GM21528 (cell line): Measurements from ENCODE around the gene GAB2.

Experiments
- ATAC-seq: cut with Tn5 transposase; IDR thresholded peaks from one replicate; pipeline ENCODE4 v1.9.1; 2021; ENCODE audit warnings: mild to moderate bottlenecking, moderate library complexity; ENCODE audit not compliant: unreplicated experiment, low FRiP score

The GAB2 gene

DNA sequence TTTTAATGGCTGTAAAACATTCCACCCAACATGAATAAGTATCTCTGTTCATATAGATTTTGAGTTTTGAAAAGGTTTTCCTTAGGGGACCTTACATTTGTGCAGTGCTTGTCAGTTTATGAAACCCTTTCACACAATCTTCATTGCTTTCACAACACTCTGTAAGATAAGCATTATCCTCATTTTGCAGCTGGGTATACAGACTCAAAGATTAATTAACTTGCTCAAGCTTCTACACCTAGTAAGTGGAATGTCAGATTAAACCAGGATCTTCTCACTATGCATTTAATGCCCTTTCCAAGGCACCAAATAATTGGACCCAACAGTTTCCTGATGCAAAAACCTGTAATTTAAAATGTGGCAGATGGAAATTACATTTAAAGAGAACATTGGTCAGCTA, 11.6 kb upstream of the GAB2 start:
- no peak for ATAC-seq

GRCh38 chr11:78428773-78429172, 11.2 kb upstream of the GAB2 start:
- ATAC-seq = no peak

DNA sequence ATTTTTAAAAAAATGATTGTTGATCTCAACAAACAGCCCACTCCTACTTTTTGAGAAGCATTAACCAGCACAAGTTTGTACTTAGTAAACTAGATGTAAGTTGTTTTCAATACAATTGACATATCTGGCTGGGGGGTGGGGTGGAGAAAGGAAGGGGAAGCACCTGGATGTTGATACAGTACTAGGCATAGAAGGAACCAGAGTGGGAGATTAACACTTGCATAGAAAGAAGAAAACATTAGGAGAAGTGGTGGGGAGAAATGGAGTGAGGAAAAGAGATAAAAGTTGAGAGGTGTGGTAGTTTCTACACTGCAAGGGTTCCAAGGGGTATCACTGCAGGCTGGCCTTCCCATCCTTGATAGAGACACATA, 10.6 kb upstream of the GAB2 start:
- ATAC-seq = no peak

- ATAC-seq = no peak
Observed at GRCh38 chr11:78427615-78428265, 10.1 kb upstream of the GAB2 start.

DNA sequence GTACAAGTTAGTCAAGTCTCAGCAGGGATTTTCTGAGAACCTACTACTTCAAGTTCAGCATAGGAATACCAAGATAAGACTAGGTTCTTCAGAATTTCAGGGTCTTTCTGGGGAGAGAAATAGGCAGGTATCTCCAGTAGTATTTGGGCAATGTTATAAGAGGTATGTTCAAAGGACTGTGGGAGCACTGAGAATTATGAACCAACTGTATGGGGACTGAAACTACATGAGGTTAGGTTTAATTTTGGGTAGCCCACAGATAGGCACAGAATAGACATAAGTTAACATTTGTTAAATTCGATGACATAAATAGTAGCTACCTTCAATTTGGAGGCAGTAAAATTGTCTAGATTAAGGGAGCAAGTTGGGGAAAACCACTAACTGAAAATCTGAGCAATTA, 9.2 kb upstream of the GAB2 start:
- no peak for ATAC-seq

GRCh38 chr11:78425399-78426070, 7.9 kb upstream of the GAB2 start:
- no peak for ATAC-seq

DNA sequence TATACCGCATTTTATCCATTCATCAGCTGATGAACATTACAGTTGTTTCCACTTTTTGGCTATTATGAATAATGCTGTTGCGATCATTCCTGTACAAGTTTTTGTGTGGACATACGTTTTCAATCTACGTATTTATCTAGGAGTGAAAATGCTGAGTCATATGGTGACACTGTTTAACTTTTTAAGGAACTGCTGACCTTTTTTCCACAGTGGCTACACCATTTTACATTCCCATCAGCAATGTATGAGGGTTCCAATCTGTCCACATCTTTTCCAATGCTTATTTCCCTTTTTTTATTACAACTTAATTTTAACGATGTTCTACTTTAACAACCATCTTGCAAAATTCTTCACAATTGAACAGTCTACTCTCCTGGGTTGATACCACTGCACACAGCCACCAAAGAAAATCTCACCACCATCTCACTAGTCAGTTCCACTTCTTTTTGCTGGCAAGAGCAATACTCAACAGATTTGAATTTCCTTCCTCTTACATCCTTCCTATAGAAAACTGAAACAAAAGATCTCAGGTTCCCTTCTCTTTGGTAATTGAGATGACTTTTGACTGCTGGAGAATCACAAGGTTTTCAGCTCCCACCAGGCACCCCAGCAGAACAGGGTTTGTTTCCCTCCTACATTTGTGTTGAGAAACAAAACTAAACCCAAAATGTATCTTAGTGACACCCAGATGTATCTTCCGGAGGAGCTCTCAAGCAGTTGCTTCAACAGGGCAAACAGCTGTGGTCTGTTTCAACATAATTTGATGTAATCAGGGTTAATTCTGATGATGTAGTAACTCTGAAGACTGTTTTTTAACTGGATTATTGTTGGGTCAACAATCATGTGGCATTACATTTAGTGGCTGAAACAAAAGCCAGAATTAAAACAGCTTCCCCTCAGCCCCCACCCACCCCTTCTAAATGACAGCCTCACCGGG, 7.0 kb upstream of the GAB2 start:
- peak; percentile 33 for ATAC-seq

DNA sequence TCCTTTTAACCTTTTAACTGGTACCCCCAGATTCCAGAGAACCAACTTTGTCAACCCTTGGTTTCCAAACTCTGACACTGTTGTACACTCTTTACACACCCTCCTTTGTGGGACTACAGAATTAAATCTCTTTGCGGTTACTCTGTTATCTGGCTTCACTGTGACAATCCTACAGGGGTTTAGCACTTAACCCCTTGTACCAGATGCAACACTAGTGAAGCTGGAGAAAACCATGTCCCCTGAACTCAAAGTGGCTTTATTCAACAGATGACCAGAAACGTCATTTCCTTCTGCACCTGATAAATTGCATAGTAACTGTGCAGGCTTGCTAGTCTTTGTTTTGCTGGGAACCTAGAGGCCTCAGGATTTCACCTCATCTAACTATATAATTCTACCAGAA, 5.6 kb upstream of the GAB2 start:
- ATAC-seq = no peak

GRCh38 chr11:78420796-78421209, 3.2 kb upstream of the GAB2 start:
- ATAC-seq = no peak

DNA sequence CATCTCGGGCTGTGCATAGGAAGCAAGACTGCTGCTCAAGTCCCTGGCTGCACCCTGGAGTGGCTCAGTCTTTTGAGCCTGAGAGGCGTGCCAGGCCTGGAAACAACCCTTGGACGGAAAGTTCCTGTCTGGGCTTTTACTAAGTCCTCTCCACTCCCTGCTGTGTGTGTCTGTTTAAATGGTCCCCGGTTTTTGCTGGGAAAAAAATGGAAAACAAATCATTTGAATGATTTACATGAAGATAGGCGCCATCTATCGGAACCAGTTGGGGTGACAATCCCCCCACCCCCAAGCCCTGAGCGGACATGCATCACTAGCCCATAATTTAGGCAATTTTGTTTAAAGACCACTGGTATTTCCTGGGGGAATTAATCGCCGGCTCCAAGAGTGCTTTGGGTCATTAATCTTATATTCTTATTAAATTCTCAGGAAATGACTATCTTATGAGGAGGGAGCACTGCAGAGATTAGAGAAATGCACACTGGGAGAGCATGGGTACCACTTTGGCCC, 2.7 kb upstream of the GAB2 start:
- no peak for ATAC-seq

- no peak for ATAC-seq
Observed at GRCh38 chr11:78419327-78419726, 1.7 kb upstream of the GAB2 start.

GRCh38 chr11:78418584-78419211, 1.1 kb upstream of the GAB2 start:
- ATAC-seq = no peak

- ATAC-seq = peak; percentile 56
Observed at GRCh38 chr11:78417888-78418583, 416 bp upstream of the GAB2 start.

- peak; percentile 54 for ATAC-seq
Observed at GRCh38 chr11:78416285-78417174, 1.1 kb downstream of the GAB2 start.

DNA sequence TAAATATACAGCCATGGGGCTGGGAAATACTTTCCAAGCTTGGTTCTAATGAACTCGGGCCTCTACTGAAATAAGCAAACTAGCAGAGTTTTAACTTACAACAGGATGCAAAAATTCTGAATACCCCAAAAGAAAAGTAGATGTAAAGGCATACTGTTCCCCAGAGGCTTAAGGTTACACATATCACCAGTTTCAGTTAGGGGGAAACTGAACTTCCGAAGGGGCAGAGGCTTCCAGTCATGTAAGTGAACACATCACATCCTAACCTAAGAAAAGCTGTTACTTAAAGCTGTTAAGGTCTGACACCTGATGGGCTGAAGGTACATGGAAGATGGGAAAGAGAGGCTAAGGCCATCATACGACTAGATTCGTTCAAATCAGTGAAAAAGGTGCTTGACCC, 2.3 kb downstream of the GAB2 start:
- ATAC-seq = no peak

DNA sequence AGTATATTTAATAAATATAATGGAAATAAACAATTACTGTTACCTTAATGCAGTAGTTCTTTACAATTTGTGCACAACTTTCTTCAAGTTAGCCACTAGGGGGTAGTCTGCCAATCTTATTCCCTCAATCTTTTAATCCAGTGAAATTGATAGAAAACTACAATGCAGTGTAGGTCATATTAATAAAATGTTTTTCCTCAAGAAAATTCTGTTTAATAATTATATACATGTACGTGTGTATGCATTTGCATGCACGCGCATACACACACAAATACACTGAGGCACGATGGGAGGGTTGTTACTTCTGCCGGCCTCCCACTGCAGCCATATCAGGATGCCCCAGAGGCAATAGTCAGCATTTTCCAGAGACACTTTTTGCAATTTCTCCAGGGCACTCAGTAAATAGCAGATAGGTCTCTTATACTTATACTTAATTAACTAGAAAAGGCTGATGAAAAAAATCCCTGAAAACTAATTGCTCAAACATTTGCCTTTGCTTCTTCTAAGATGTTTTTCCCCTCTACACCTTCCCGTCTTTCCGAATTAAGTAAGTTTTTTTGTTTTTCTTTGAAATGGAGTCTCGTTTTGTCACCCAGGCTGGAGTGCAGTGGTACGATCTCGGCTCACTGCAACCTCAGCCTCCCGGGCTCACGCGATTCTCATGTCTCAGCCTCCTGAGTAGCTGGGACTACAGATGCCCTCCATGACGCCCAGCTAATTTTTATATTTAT, 3.1 kb downstream of the GAB2 start:
- ATAC-seq = no peak

DNA sequence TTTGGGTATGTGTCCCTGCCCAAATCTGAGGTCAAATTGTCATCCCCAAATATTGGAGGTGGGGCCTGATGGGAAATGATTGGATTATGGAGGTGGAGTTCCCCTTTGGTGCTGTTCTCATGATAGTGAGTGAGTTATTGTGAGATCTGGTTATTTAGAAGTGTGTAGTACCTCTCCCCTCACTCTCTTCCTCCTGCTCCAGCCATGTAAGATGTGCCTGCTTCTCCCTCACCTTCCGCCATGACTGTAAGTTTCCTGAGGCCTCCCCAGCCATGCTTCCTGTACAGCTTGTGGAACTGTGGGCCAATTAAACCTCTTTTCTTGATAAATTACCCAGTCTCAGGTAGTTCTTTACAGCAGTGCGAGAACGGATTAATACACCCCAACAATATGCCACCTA, 9.0 kb downstream of the GAB2 start:
- ATAC-seq = no peak

DNA sequence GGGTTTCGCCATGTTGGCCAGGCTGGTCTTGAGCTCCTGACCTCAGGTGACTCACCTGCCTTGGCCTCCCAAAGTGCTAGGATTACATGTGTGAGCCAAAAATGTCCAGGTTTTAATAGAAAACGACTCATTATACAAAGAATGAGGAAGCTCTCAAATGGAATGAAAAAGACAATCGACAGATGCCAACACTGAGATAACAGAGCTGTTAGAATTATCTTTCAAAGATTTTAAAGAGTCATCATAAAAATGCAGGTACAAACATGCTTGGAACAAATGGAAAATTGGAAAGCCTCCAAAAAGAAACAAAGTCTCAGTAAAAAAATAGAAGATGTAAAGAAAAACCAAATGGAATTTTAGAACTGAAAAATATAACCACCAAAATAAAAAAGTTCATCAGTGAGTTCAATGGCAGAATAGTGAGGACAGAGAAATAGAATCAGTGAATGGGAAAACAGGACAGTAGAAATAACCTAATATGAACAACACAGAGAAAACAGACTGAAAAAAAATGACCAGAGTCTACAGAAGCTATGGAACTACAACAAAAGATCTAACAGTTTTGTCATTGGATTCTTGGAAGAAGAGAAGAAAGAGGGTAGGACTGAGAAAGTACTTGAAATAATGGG, 10.9 kb downstream of the GAB2 start:
- no peak for ATAC-seq
